ENCODE data around the gene ATP11A.

ATP11A gene

DNA sequence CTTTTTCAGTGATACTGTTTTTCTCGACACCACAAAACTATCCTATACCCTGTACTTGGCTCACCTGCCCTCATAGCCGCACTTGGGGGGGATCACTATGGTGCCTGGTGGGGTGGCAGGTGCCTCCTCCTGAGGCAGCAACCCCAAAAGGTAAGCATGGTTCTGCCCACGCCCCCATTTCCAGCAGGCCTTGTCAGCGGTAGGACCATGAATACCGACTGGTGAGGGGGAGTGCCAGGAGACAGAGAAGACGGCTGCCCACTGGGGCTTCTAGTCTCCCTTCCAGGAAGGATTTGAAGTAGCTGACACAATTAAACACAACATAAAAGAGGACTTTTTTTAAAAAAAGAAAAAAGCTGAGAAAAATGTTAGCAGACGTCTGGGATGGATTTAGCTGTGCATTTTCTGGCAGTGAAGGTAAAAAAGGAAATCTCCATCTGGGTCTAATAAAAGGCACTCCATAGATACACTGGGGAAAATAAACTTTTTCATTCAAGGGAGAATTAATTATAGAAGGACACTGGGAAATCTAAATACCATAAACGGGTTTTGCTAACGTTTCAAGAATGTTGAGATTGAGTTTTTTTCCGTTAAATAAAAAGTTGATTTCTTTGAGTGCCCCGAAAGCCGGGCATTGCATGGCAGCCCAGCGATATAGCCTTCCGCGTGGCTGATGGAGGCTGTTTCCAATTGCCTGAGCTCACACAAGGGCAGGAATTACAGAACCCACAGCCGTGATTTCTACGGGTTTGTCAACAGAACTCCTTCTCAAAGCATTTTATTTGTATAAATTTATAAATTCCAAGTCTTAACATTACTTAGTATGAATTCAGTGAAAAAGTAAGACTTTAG lies 45.1 kb downstream of the ATP11A start:
- in situ Hi-C loops (cut with MboI; ENCODE audit: low sequenced_read_pairs) = no loop called here
- DNase-seq (ENCODE audit: low spot score in 2 of 2) = no peak

DNA sequence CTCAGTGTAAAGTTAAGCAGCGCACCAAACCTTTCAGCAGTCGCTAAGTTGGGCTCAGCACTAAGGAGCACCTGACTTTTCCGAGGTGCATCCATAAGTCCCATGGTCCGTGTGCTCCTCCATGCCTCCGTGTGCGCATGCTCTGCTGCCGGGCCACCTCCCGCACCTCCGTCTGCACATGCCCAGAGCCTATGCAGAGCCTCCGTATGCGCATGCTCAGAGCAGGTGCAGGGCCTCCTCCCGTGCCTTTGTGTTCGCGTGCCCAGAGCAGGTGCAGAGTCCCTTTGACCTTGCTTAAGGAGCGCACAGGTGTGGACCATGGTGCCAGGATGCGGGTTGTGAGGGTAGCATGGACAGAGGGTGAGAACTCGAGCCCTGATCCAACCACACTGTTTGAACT lies 46.0 kb downstream of the ATP11A start:
- in situ Hi-C loops (cut with MboI; ENCODE audit: low sequenced_read_pairs) = no loop called here
- DNase-seq (ENCODE audit: low spot score in 2 of 2) = no peak
- no peaks in the 10 kb centered on the region for H3K27me3 ChIP-seq (ENCODE audit: low read depth)
- no peak overlapping the region for H3K4me3 ChIP-seq
- no peaks in the 10 kb centered on the region for H3K4me1 ChIP-seq
- H3K9me3 ChIP-seq = no peaks in the 10 kb centered on the region
- H3K36me3 ChIP-seq (replicated peaks) = no peaks in the 10 kb centered on the region

More for the DNA sequence above, 45.1 kb downstream of the ATP11A start:
- Histone ChIP-seq H3K4me3 (no peak overlapping the region), H3K4me1 (no peaks in the 10 kb centered on the region), H3K9me3 (no peaks in the 10 kb centered on the region), H3K36me3 (replicated peaks) (no peaks in the 10 kb centered on the region), H3K27me3 (ENCODE audit: low read depth) (no peaks in the 10 kb centered on the region)

GRCh38 chr13:112737294-112737693 lies 47.5 kb downstream of the ATP11A start:
- in situ Hi-C loops (cut with MboI; ENCODE audit: low sequenced_read_pairs) = no loop called here
- Histone ChIP-seq H3K27me3 (ENCODE audit: low read depth) (no peaks in the 10 kb centered on the region), H3K4me3 (no peak overlapping the region)

GRCh38 chr13:112738606-112739005 lies 48.8 kb downstream of the ATP11A start:
- in situ Hi-C loops (cut with MboI; ENCODE audit: low sequenced_read_pairs) = no loop called here
- Histone ChIP-seq H3K4me1 (no peaks in the 10 kb centered on the region), H3K9me3 (no peaks in the 10 kb centered on the region), H3K4me3 (no peak overlapping the region), H3K36me3 (replicated peaks) (no peaks in the 10 kb centered on the region), H3K27me3 (ENCODE audit: low read depth) (no peaks in the 10 kb centered on the region)
- DNase-seq (ENCODE audit: low spot score in 2 of 2) = no peak

More at GRCh38 chr13:112737294-112737693, 47.5 kb downstream of the ATP11A start:
- no peak for DNase-seq (ENCODE audit: low spot score in 2 of 2)
- Histone ChIP-seq H3K4me1 (no peaks in the 10 kb centered on the region), H3K36me3 (replicated peaks) (no peaks in the 10 kb centered on the region), H3K9me3 (no peaks in the 10 kb centered on the region)

GRCh38 chr13:112740502-112741131 lies 50.8 kb downstream of the ATP11A start:
- no peak overlapping the region for H3K4me3 ChIP-seq
- H3K36me3 ChIP-seq (replicated peaks) = no peaks in the 10 kb centered on the region
- DNase-seq (ENCODE audit: low spot score in 2 of 2) = no peak
- in situ Hi-C loops (cut with MboI; ENCODE audit: low sequenced_read_pairs) = no loop called here
- no peaks in the 10 kb centered on the region for H3K4me1 ChIP-seq
- H3K27me3 ChIP-seq (ENCODE audit: low read depth) = no peaks in the 10 kb centered on the region
- no peaks in the 10 kb centered on the region for H3K9me3 ChIP-seq

GRCh38 chr13:112741185-112741755 lies 51.4 kb downstream of the ATP11A start:
- H3K36me3 ChIP-seq (replicated peaks) = no peaks in the 10 kb centered on the region
- no peak for DNase-seq (ENCODE audit: low spot score in 2 of 2)
- in situ Hi-C loops (cut with MboI; ENCODE audit: low sequenced_read_pairs) = no loop called here
- H3K27me3 ChIP-seq (ENCODE audit: low read depth) = no peaks in the 10 kb centered on the region
- no peaks in the 10 kb centered on the region for H3K9me3 ChIP-seq
- no peaks in the 10 kb centered on the region for H3K4me1 ChIP-seq
- no peak overlapping the region for H3K4me3 ChIP-seq

DNA sequence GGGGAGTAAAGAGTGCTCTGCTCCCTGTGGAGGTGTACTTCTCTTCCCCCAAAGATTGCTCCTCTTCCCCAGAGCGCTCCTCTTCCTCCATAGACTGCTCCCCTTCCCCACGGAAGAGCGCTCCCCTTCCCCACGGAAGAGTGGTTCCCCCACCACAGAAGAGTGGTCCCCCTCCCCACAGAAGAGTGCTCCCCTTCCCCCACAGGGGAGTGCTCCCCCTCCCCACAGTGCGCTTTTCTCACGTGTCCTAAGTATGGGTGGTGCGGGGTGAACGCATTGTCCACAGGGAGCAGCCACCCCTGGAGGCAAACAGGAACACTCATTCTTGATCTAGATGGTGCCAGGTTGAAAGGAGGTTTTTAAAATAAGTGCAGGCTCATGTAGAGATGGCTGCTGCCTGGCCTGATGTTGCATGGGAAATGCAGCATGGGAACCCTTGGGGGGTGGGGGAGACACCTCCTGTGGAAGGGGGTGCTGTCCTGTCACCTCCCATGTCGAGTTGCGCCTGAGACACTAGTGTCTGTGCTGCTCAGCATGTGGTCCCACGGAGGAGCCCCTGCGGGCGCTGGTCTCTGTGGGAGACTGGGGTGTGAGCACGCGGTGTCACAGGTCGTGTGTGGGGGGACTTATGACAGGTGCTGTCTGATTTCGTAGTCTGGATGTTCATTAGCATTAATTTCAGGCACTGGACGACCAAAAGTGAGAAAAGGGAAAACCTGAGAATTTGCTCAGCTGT lies 52.2 kb downstream of the ATP11A start:
- DNase-seq (ENCODE audit: low spot score in 2 of 2) = no peak
- in situ Hi-C loops (cut with MboI; ENCODE audit: low sequenced_read_pairs) = no loop called here
- H3K4me1 ChIP-seq = no peaks in the 10 kb centered on the region

DNA sequence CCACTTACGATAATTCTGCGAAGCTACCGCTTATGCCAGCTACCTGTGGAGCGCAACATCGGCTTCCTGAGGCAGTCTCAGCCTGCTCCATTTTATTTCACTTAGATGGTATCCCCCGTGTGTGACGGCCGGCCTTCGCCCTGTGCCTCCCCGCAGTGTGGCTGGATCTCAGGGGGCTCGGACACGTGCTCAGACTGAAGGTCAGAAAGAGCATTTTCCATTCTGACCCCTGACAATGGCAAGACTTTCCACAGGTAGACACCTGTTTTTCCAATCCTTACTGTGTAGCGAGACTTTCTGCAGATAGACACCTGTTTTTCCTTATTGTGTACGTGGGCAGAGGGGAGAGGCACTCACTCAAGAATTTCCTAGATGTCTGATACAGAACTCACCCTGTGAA lies 52.7 kb downstream of the ATP11A start:
- Histone ChIP-seq H3K27me3 (ENCODE audit: low read depth) (no peaks in the 10 kb centered on the region), H3K4me3 (no peak overlapping the region), H3K4me1 (no peaks in the 10 kb centered on the region), H3K9me3 (no peaks in the 10 kb centered on the region), H3K36me3 (replicated peaks) (no peaks in the 10 kb centered on the region)
- DNase-seq (ENCODE audit: low spot score in 2 of 2) = no peak
- in situ Hi-C loops (cut with MboI; ENCODE audit: low sequenced_read_pairs) = no loop called here

More for the DNA sequence above, 52.2 kb downstream of the ATP11A start:
- H3K9me3 ChIP-seq = no peaks in the 10 kb centered on the region
- no peaks in the 10 kb centered on the region for H3K27me3 ChIP-seq (ENCODE audit: low read depth)
- H3K36me3 ChIP-seq (replicated peaks) = no peaks in the 10 kb centered on the region
- H3K4me3 ChIP-seq = no peak overlapping the region

DNA sequence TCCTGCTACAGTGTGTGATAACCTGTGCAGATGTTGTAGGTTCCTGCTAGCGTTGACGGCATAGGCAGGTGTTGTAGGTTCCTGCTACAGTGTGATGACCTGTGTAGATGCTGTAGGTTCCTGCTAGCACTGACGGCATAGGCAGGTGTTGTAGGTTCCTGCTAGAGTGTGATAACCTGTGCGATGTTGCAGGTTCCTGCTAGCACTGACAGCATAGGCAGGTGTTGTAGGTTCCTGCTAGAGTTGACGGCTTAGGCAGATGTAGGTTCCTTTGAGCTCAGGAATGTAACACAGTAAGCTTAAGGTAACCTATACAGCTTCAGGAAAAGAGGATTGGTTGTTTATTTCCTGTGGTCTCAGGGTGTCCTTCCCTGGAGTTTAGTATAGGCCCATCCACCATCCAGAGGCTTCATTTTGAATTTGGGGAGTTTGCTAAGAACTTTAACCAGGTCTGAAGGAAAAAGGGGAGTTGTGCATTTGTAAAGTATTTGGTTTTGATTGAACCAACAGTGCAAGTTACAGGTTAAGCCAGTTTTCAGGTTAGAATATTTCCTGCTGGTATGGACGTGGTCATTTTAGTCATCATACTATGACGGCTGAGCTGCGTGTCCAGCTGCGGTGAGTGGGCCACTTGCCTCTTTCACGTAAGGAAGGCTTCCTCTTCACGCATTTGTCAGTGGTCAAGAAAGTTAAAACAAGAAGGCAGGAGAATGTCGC lies 53.8 kb downstream of the ATP11A start:
- Histone ChIP-seq H3K9me3 (no peaks in the 10 kb centered on the region), H3K4me1 (no peaks in the 10 kb centered on the region), H3K4me3 (no peak overlapping the region), H3K36me3 (replicated peaks) (no peaks in the 10 kb centered on the region), H3K27me3 (ENCODE audit: low read depth) (no peaks in the 10 kb centered on the region)
- no peak for DNase-seq (ENCODE audit: low spot score in 2 of 2)
- in situ Hi-C loops (cut with MboI; ENCODE audit: low sequenced_read_pairs) = no loop called here

GRCh38 chr13:112744168-112745021 lies 54.6 kb downstream of the ATP11A start:
- H3K27me3 ChIP-seq (ENCODE audit: low read depth) = no peaks in the 10 kb centered on the region
- H3K4me3 ChIP-seq = no peak overlapping the region
- in situ Hi-C loops (cut with MboI; ENCODE audit: low sequenced_read_pairs) = no loop called here
- H3K36me3 ChIP-seq (replicated peaks) = no peaks in the 10 kb centered on the region
- no peaks in the 10 kb centered on the region for H3K4me1 ChIP-seq
- no peak for DNase-seq (ENCODE audit: low spot score in 2 of 2)
- H3K9me3 ChIP-seq = no peaks in the 10 kb centered on the region

DNA sequence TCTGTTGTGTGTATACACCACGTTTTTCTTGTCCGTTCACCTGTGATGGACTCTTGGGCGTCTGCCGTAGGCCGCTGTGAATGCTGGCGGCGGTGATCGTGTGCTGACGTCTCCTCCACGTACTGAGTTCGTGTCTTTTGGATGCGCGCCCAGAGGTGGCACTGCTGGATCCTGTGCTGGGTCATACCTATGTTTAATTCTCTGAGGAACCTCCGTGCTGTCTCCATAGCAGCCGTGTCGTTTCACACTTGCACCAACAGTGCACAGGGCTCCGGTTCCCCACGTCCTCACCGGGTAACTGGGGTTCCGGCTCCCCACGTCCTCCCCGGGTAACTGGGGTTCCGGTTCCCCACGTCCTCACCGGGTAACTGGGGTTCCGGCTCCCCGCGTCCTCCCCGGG lies 56.2 kb downstream of the ATP11A start:
- DNase-seq (ENCODE audit: low spot score in 2 of 2) = no peak
- H3K4me3 ChIP-seq = no peak overlapping the region
- in situ Hi-C loops (cut with MboI; ENCODE audit: low sequenced_read_pairs) = no loop called here
- no peaks in the 10 kb centered on the region for H3K36me3 ChIP-seq (replicated peaks)
- H3K4me1 ChIP-seq = no peaks in the 10 kb centered on the region
- H3K27me3 ChIP-seq (ENCODE audit: low read depth) = no peaks in the 10 kb centered on the region
- no peaks in the 10 kb centered on the region for H3K9me3 ChIP-seq

- no peaks in the 10 kb centered on the region for H3K4me1 ChIP-seq
- H3K4me3 ChIP-seq = no peak overlapping the region
- H3K36me3 ChIP-seq (replicated peaks) = no peaks in the 10 kb centered on the region
- DNase-seq (ENCODE audit: low spot score in 2 of 2) = no peak
- no peaks in the 10 kb centered on the region for H3K27me3 ChIP-seq (ENCODE audit: low read depth)
- H3K9me3 ChIP-seq = no peaks in the 10 kb centered on the region
- in situ Hi-C loops (cut with MboI; ENCODE audit: low sequenced_read_pairs) = no loop called here
These were observed 57.4 kb downstream of the ATP11A start for GRCh38 chr13:112747256-112747655.
